ENCODE data around the gene TMEM272.
A peak's percentile ranks its signal among the peaks of the same experiment; 100 is the strongest.

TMEM272 gene

DNA sequence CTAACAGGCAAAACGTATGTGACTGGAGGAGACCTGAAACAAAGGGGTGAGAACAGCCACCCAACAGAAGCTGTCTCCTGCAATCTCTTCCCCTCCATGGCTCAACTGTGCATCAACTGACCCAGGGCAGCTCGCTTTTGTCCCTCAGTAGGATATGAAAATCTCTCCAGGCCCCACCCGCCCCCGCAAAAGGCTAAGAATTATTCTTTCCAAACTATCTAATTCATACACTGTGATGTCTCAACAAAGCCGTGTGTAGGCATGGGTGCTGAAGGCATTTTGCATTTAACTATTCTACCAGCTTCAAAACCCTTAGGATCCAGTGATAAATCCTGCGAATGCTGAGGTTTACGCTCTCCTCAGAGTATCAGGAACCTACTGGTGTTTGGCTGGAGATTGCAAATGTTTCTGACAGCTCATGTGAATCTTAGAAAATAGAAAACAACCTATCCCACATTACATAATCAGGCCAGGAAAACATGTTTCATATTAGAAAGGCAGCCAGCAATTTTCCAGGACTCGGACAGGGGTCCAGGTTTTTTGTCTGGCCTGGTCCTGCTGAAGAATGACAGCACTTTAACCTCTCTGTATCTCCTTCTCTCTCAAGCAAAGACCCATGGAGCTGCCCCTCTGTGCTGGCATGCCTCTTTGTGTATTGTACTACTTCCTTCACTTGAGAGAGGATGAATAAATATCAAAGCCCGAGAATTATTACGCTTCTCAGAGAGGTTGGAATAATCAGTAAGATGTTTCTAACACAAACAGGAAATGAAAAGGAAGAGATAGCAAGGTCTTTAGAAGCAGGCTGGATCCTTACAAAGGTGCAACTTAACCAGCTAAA, 58.3 kb downstream of the TMEM272 start:
- Histone ChIP-seq H3K36me3 (ENCODE audit: control insufficient read depth, insufficient read depth, low read length, severe bottlenecking) (no peaks in the 10 kb centered on the region), H3K4me3 (ENCODE audit: low read length) (peak overlapping the region; percentile 21), H3K4me1 (ENCODE audit: control insufficient read depth, insufficient read depth, low read length) (peaks cover 22% of the 10 kb centered on the region), H3K9me3 (ENCODE audit: control insufficient read depth, low read length) (no peaks in the 10 kb centered on the region), H3K27me3 (replicated peaks; ENCODE audit: control insufficient read depth, insufficient read depth, low read length) (no peaks in the 10 kb centered on the region), H3K9ac (ENCODE audit: low read length) (peak overlapping the region; percentile 5)
- DNase-seq (ENCODE audit: low read depth), result no peak

DNA sequence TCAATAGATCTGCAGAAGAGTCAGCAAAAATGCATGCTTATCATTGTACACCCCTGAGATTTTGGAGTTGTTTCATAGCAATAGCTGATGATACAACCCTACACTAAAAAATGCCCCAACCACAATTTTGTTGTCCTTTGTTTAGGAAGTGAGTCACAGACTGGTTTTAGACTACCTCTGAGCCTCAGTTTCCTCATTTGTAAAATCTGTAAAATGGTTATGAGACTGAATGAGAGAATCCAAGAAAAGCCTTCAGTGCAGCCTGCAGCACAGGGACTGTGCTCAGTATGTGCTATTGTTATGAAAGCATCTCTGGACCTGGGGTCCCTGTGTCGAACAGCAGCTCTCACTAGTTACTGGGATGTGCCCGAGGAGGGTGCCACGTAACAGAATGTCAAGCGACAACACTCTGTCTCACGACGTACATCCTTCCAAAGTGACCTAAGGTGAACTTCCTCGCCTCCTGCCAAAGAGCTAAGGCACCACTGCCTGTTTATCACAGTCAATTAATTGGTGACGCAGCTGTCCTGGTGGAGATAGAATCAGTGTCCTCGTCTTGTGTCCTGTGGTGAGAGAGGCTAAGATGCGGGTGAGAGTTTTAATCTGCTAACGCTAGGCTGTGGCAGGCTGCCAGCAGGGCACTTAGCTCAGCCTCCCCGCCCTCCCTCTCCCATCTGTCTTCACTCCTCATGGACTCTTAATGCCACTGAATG, 59.1 kb downstream of the TMEM272 start:
- no peak for DNase-seq (ENCODE audit: low read depth)
- peak overlapping the region; percentile 21 for H3K4me3 ChIP-seq (ENCODE audit: low read length)
- no peaks in the 10 kb centered on the region for H3K36me3 ChIP-seq (ENCODE audit: control insufficient read depth, insufficient read depth, low read length, severe bottlenecking)
- H3K4me1 ChIP-seq (ENCODE audit: control insufficient read depth, insufficient read depth, low read length), result peaks cover 22% of the 10 kb centered on the region
- no peaks in the 10 kb centered on the region for H3K9me3 ChIP-seq (ENCODE audit: control insufficient read depth, low read length)
- no peaks in the 10 kb centered on the region for H3K27me3 ChIP-seq (replicated peaks; ENCODE audit: control insufficient read depth, insufficient read depth, low read length)
- peak overlapping the region; percentile 5 for H3K9ac ChIP-seq (ENCODE audit: low read length)

DNA sequence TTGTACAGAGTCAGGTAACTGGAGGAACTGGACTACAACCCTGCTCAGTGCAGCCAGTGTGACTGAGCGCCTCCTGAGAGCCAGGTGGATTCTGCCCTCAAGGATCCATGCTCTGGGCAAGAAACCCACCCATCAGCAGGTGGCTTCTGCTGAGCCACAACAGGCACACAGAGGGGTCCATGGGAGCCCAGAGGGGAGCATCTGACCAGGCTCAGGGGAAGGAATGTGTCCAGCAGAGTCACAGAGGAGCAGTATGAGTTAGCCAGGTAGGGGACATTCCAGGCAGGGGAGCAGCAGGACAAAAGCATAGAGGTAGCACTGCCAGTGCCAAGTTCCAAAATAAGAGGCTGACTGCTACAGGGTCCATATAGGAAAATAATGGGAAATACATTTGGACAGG, 60.9 kb downstream of the TMEM272 start:
- Histone ChIP-seq H3K27me3 (replicated peaks; ENCODE audit: control insufficient read depth, insufficient read depth, low read length) (no peaks in the 10 kb centered on the region), H3K36me3 (ENCODE audit: control insufficient read depth, insufficient read depth, low read length, severe bottlenecking) (no peaks in the 10 kb centered on the region), H3K9me3 (ENCODE audit: control insufficient read depth, low read length) (no peaks in the 10 kb centered on the region), H3K4me1 (ENCODE audit: control insufficient read depth, insufficient read depth, low read length) (peaks cover 22% of the 10 kb centered on the region), H3K4me3 (ENCODE audit: low read length) (no peak overlapping the region), H3K9ac (ENCODE audit: low read length) (no peak overlapping the region)
- no peak for DNase-seq (ENCODE audit: low read depth)

DNA sequence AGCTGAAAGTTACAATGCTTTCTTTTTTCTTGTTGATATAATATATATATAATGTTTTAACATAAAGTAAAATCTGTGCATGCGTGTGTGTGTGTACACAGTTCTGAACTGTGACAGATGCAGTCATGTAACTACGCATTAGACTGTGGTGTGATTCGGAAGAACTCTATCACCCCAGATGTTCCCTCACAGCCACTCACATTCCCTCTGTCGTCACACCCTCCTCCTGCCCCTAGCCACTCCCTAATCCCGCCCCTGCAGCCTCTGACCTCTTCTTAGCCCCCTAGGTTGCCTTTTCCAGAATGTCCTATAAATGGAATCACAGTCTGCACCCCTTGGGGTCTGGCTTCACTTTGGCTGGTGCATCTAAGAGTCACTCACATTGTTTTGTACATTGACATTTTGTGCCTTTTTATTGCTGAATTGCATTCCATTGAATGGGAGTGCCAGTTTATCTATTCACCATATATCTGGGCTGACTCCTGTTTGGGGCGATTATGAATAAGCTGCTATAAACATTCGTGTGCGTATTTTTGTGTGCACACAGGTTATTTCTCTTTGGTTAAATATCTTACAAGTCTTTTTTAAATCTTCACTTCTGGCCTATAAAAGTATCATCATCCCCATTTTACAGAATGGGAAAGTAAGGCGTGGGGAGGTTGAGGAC, 61.4 kb downstream of the TMEM272 start:
- no peaks in the 10 kb centered on the region for H3K27me3 ChIP-seq (replicated peaks; ENCODE audit: control insufficient read depth, insufficient read depth, low read length)
- H3K4me1 ChIP-seq (ENCODE audit: control insufficient read depth, insufficient read depth, low read length), result peaks cover 22% of the 10 kb centered on the region
- no peak for DNase-seq (ENCODE audit: low read depth)
- H3K9me3 ChIP-seq (ENCODE audit: control insufficient read depth, low read length), result no peaks in the 10 kb centered on the region
- no peaks in the 10 kb centered on the region for H3K36me3 ChIP-seq (ENCODE audit: control insufficient read depth, insufficient read depth, low read length, severe bottlenecking)
- no peak overlapping the region for H3K4me3 ChIP-seq (ENCODE audit: low read length)
- H3K9ac ChIP-seq (ENCODE audit: low read length), result no peak overlapping the region

DNA sequence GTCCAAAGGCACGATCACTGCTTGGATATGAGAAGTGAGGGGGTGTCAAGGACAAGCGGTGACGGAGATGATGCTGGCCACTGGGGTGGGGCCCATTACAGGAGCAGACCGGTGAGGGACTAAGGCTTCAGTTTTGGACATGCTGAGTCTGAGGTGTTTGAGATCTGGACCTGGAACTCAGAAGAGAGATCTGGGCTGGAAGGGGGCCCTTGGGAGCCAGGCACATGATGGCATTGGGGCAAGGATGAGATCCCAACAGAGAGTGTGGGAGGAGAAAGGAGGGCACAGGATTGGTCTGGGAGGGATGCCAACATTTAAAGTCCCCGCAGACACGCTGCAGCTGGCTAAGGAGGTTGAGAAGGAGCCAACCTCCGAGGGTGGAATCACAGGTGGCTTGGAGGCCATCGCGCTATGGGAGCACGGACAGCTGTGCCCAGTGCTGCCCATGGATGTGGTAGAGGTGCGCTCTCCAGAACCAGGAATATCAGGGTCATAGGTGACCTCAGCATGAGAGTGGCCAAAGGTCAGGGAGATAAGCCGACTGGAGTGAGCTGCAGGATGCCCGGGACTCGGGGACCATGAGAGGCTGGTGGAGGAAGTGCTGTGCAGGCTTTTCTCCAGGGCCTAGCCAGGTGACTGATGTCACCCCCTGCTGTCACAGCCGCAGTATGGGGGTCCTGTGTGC, 62.8 kb downstream of the TMEM272 start:
- no peaks in the 10 kb centered on the region for H3K27me3 ChIP-seq (replicated peaks; ENCODE audit: control insufficient read depth, insufficient read depth, low read length)
- H3K9me3 ChIP-seq (ENCODE audit: control insufficient read depth, low read length), result no peaks in the 10 kb centered on the region
- H3K4me1 ChIP-seq (ENCODE audit: control insufficient read depth, insufficient read depth, low read length), result peaks cover 22% of the 10 kb centered on the region
- no peak overlapping the region for H3K4me3 ChIP-seq (ENCODE audit: low read length)
- no peak for DNase-seq (ENCODE audit: low read depth)
- H3K36me3 ChIP-seq (ENCODE audit: control insufficient read depth, insufficient read depth, low read length, severe bottlenecking), result no peaks in the 10 kb centered on the region
- no peak overlapping the region for H3K9ac ChIP-seq (ENCODE audit: low read length)

DNA sequence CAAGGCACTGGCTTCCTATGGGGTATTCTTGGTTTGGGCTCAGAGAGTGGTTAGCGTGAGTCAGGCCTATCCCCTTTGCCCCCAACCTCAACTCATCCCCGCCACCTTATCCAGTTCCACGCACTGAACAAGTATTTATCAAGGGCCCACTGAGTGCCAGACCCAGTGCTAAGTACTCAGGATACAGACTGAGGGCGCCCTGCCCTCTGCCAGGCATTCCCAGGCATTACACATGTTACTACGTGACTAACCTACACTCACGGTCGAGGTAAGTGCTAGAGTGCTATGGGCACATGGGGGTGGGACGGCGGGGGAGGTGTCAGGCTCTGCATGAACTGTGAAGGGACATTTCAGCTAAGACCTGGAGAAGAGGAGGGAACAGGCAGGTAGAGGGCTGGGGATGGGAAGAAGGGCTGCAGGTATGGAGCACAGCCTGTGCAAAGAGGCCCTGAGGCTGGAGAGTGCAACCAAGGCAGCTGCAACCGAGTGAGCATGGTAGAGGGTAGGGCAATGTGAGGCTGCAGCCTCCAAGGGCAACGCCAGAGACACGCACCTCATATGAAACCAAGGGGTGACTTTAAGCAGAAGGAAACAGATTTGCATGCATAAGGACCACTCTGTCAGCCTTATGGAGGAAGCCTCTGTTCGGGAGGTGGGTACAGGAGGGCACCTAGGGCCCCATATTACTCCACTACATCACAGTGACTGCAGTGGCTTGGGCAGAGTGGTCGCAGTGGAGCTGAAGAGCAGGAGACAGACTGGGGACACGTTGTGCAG, 63.5 kb downstream of the TMEM272 start:
- Histone ChIP-seq H3K4me3 (ENCODE audit: low read length) (no peak overlapping the region), H3K27me3 (replicated peaks; ENCODE audit: control insufficient read depth, insufficient read depth, low read length) (no peaks in the 10 kb centered on the region), H3K36me3 (ENCODE audit: control insufficient read depth, insufficient read depth, low read length, severe bottlenecking) (no peaks in the 10 kb centered on the region), H3K9ac (ENCODE audit: low read length) (no peak overlapping the region), H3K4me1 (ENCODE audit: control insufficient read depth, insufficient read depth, low read length) (peaks cover 14% of the 10 kb centered on the region), H3K9me3 (ENCODE audit: control insufficient read depth, low read length) (no peaks in the 10 kb centered on the region)
- peak; percentile 19 for DNase-seq (ENCODE audit: low read depth)

DNA sequence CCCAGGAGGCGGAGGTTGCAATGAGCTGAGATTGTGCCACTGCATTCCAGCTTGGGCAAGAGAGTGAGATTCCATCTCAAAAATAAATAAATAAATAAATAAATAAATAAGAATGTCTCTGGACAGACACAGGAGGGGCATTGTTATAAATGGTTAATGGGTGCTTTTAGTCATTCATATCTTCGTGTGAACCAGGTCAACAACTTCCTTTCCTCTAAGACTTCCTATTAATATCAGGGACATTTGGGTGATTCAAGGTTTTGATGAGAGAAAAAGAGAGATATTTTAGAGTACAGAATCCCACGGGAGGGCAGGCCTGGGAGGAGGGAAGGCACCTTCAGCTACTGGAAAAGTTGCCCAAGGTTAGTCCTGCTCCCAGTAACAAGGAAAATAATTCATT, 64.9 kb downstream of the TMEM272 start:
- no peaks in the 10 kb centered on the region for H3K36me3 ChIP-seq (ENCODE audit: control insufficient read depth, insufficient read depth, low read length, severe bottlenecking)
- H3K4me1 ChIP-seq (ENCODE audit: control insufficient read depth, insufficient read depth, low read length), result peaks cover 3% of the 10 kb centered on the region
- no peaks in the 10 kb centered on the region for H3K27me3 ChIP-seq (replicated peaks; ENCODE audit: control insufficient read depth, insufficient read depth, low read length)
- no peak overlapping the region for H3K9ac ChIP-seq (ENCODE audit: low read length)
- H3K9me3 ChIP-seq (ENCODE audit: control insufficient read depth, low read length), result no peaks in the 10 kb centered on the region
- DNase-seq (ENCODE audit: low read depth), result no peak
- H3K4me3 ChIP-seq (ENCODE audit: low read length), result no peak overlapping the region

DNA sequence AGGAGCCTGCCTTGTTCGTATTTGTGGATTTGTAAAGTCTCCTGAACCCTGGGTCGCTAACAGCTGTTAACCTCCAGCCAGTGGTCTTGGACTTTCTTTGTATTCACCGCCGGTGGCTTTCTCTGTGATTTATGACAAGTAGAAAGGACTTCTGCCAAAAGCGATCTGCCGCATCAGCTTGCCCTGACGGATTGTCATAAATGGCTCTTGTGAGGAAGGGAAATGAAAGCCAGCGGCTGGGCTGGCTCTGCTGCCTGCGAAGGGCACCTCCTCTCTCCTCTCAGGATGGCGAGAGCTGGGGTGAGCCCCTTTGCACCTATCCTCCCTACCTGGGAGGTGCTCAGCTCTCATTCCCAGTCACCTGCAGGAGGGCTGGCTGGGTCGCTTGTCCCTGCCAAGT, 66.6 kb downstream of the TMEM272 start:
- Histone ChIP-seq H3K4me1 (ENCODE audit: control insufficient read depth, insufficient read depth, low read length) (peaks cover 3% of the 10 kb centered on the region), H3K27me3 (replicated peaks; ENCODE audit: control insufficient read depth, insufficient read depth, low read length) (no peaks in the 10 kb centered on the region), H3K9me3 (ENCODE audit: control insufficient read depth, low read length) (no peaks in the 10 kb centered on the region), H3K4me3 (ENCODE audit: low read length) (no peak overlapping the region), H3K36me3 (ENCODE audit: control insufficient read depth, insufficient read depth, low read length, severe bottlenecking) (no peaks in the 10 kb centered on the region), H3K9ac (ENCODE audit: low read length) (no peak overlapping the region)
- no peak for DNase-seq (ENCODE audit: low read depth)

DNA sequence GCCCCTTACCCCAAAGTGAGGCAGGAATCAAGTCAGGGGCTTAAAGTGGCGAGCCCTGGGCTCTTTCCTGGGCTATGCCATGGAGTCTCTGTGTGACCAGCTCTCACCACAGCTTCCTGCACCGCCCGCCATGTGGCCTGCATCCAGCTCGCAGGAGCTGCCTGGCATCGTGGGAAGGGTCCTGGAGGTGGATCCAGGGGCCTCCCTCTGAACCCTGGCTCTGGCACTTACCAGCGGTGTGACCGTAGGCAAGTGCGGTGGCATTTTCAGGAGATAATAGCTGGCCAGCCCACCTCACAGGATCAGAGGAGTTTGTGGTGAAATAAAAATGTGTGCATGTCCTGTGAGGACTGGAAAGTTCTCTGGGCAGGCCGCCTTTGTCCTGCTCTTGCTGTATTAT, 67.1 kb downstream of the TMEM272 start:
- Histone ChIP-seq H3K9ac (ENCODE audit: low read length) (no peak overlapping the region), H3K9me3 (ENCODE audit: control insufficient read depth, low read length) (no peaks in the 10 kb centered on the region), H3K27me3 (replicated peaks; ENCODE audit: control insufficient read depth, insufficient read depth, low read length) (no peaks in the 10 kb centered on the region), H3K36me3 (ENCODE audit: control insufficient read depth, insufficient read depth, low read length, severe bottlenecking) (no peaks in the 10 kb centered on the region), H3K4me1 (ENCODE audit: control insufficient read depth, insufficient read depth, low read length) (peaks cover 3% of the 10 kb centered on the region), H3K4me3 (ENCODE audit: low read length) (no peak overlapping the region)
- DNase-seq (ENCODE audit: low read depth), result no peak

DNA sequence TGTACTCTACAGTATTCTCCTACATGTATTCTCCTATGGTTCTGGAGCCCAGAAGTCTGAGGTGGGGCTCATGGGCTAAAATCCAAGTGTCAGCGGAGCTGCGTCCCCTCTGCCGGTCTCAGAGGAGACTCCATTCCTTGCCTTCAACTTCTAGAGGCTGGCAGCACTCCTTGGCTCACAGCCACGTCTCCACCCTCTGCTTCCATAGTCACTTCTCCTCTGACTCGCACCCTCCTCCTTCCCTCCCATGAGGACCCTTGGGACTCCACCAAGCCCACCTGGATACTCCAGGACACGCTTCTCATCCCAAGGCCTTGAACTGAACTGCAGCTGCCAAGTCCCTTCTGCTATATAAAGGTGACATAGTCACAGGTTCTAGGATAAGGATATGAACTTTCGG, 68.8 kb downstream of the TMEM272 start:
- no peaks in the 10 kb centered on the region for H3K9me3 ChIP-seq (ENCODE audit: control insufficient read depth, low read length)
- peaks cover 10% of the 10 kb centered on the region for H3K4me1 ChIP-seq (ENCODE audit: control insufficient read depth, insufficient read depth, low read length)
- H3K36me3 ChIP-seq (ENCODE audit: control insufficient read depth, insufficient read depth, low read length, severe bottlenecking), result no peaks in the 10 kb centered on the region
- H3K4me3 ChIP-seq (ENCODE audit: low read length), result no peak overlapping the region
- H3K9ac ChIP-seq (ENCODE audit: low read length), result no peak overlapping the region
- no peaks in the 10 kb centered on the region for H3K27me3 ChIP-seq (replicated peaks; ENCODE audit: control insufficient read depth, insufficient read depth, low read length)
- no peak for DNase-seq (ENCODE audit: low read depth)
